Activated CD8-positive, alpha-beta memory T cell treated with anti-CD3 and anti-CD28 coated beads for 24 hours (primary cell): ENCODE data around the gene CDAN1.
"Not testable (repeated sequence)": the region's sequence is repeated elsewhere in the genome, so short reads cannot be mapped to it uniquely, and the experiment has no call there.

ENCODE experiments used
- DNase-seq: peaks from one replicate; pipeline ENCODE4 v3.0.0-alpha.2; 2020

Gene CDAN1

GRCh38 chr15:42736793-42737528 lies at the start of gene CDAN1:
TSS of gene CDAN1 (minus strand) at chr15:42737128. CDS start at chr15:42737102, 26 bp downstream.
- DNase-seq: peak; percentile 98

- DNase-seq: no peak
These were observed 48.6 kb upstream of the CDAN1 start for GRCh38 chr15:42785569-42785968.

- no peak for DNase-seq
These were observed 47.8 kb upstream of the CDAN1 start for GRCh38 chr15:42784705-42785104.

- DNase-seq: no peak
These were observed 45.8 kb upstream of the CDAN1 start for GRCh38 chr15:42782716-42783115.

- no peak for DNase-seq
These were observed 38.5 kb upstream of the CDAN1 start for GRCh38 chr15:42775416-42775815.

- no peak for DNase-seq
These were observed 36.0 kb upstream of the CDAN1 start for GRCh38 chr15:42772901-42773300.

GRCh38 chr15:42772144-42772543 lies 35.2 kb upstream of the CDAN1 start:
- DNase-seq: no peak

- DNase-seq: not testable (repeated sequence)
These were observed 29.2 kb upstream of the CDAN1 start for GRCh38 chr15:42766109-42766508.

- not testable (repeated sequence) for DNase-seq
These were observed 27.3 kb upstream of the CDAN1 start for GRCh38 chr15:42764154-42764731.

GRCh38 chr15:42761813-42762212 lies 24.9 kb upstream of the CDAN1 start:
- not testable (repeated sequence) for DNase-seq

- DNase-seq: no peak
These were observed 23.8 kb upstream of the CDAN1 start for GRCh38 chr15:42760759-42761158.

GRCh38 chr15:42759093-42759492 lies 22.2 kb upstream of the CDAN1 start:
- no peak for DNase-seq

- no peak for DNase-seq
These were observed 13.4 kb upstream of the CDAN1 start for GRCh38 chr15:42750306-42750705.

GRCh38 chr15:42749266-42749665 lies 12.3 kb upstream of the CDAN1 start:
- DNase-seq: no peak

- no peak for DNase-seq
These were observed 7.3 kb upstream of the CDAN1 start for GRCh38 chr15:42744195-42744594.

- DNase-seq: no peak
These were observed 5.2 kb upstream of the CDAN1 start for GRCh38 chr15:42742149-42742548.

GRCh38 chr15:42741710-42742109 lies 4.8 kb upstream of the CDAN1 start:
- DNase-seq: no peak

GRCh38 chr15:42737529-42738328 lies 801 bp upstream of the CDAN1 start:
- no peak for DNase-seq

- DNase-seq: no peak
These were observed 643 bp downstream of the CDAN1 start for GRCh38 chr15:42736178-42736792.

GRCh38 chr15:42735382-42736165 lies 1.4 kb downstream of the CDAN1 start:
- no peak for DNase-seq

- DNase-seq: no peak
These were observed 2.8 kb downstream of the CDAN1 start for GRCh38 chr15:42734076-42734672.

- DNase-seq: no peak
These were observed 3.9 kb downstream of the CDAN1 start for GRCh38 chr15:42733027-42733426.
